ENCODE results near the gene FAM20B.

DNA sequence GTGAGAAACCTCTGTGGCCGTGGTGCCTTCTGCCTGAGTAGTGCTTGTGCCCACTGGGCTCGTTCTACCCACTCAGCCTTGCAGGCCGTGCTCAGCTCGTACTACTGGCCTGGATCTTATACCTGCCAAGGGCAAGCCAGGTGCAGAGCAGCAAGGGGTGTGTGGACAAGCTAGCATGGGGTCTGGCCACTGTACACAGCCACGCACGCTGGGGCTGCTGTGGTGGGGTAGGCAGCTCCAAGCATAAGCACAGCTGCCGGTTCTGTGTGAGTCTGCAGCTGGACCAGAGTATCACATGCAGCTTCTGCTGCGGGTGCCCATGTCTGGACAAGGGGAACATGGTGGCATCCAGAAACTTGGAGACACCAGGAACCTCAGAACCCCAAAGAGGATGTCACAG, 16.4 kb downstream of the FAM20B start:
- TF ChIP-seq, protein P1, sequence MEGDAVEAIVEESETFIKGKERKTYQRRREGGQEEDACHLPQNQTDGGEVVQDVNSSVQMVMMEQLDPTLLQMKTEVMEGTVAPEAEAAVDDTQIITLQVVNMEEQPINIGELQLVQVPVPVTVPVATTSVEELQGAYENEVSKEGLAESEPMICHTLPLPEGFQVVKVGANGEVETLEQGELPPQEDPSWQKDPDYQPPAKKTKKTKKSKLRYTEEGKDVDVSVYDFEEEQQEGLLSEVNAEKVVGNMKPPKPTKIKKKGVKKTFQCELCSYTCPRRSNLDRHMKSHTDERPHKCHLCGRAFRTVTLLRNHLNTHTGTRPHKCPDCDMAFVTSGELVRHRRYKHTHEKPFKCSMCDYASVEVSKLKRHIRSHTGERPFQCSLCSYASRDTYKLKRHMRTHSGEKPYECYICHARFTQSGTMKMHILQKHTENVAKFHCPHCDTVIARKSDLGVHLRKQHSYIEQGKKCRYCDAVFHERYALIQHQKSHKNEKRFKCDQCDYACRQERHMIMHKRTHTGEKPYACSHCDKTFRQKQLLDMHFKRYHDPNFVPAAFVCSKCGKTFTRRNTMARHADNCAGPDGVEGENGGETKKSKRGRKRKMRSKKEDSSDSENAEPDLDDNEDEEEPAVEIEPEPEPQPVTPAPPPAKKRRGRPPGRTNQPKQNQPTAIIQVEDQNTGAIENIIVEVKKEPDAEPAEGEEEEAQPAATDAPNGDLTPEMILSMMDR (IDR thresholded peaks at IDR 0.05), result no peak
- TF ChIP-seq POLR2A (IDR thresholded peaks at IDR 0.05), result no peak
- TF ChIP-seq EP300 (IDR thresholded peaks at IDR 0.05), result no peak
